BLaER1 treated with 17β-estradiol and CSF1 and Interleukin-3, amounts not matched to agents 10 nM and 100 nM (cell line): ENCODE results near the gene NPY.
A peak's percentile ranks its signal among the peaks of the same experiment; 100 is the strongest.
"Not testable (repeated sequence)": the region's sequence is repeated elsewhere in the genome, so short reads cannot be mapped to it uniquely, and the experiment has no call there.

Experiments
- H3K27ac ChIP-seq, 11 experiments: shearing (Covaris generic); formaldehyde crosslinking; 2 replicates each; pipeline ENCODE4 v1.8.1; 2022
- H3K27me3 ChIP-seq, 11 experiments: shearing (Covaris generic); formaldehyde crosslinking; 2 replicates each; pipeline ENCODE4 v1.8.1; 2022
- H3K36me3 ChIP-seq, 11 experiments: shearing (Covaris generic); formaldehyde crosslinking; 2 replicates each; pipeline ENCODE4 v1.8.1; 2022
- H3K4me1 ChIP-seq, 10 experiments: shearing (Covaris generic); formaldehyde crosslinking; 2 replicates each; pipeline ENCODE4 v1.8.1; 2022
- H3K4me2 ChIP-seq, 11 experiments: shearing (Covaris generic); formaldehyde crosslinking; 2 replicates each; pipeline ENCODE4 v1.8.1; 2022
- H3K4me3 ChIP-seq, 10 experiments: shearing (Covaris generic); formaldehyde crosslinking; 2 replicates each; pipeline ENCODE4 v1.8.1; 2022
- H3K9ac ChIP-seq, 11 experiments: shearing (Covaris generic); formaldehyde crosslinking; 2 replicates each; pipeline ENCODE4 v1.8.1; 2022
- H3K9me3 ChIP-seq, 11 experiments: shearing (Covaris generic); formaldehyde crosslinking; replicated peaks in 1 of 11; 2 replicates each; pipeline ENCODE4 v1.8.1; 2022
- H4K20me1 ChIP-seq, 11 experiments: shearing (Covaris generic); formaldehyde crosslinking; 2 replicates each; pipeline ENCODE4 v1.8.1; 2022
- Cebpa-rat ChIP-seq, 11 experiments: shearing (Covaris generic); IDR thresholded peaks; 2 replicates each; pipeline ENCODE4 v1.8.1; 2022

NPY gene

DNA sequence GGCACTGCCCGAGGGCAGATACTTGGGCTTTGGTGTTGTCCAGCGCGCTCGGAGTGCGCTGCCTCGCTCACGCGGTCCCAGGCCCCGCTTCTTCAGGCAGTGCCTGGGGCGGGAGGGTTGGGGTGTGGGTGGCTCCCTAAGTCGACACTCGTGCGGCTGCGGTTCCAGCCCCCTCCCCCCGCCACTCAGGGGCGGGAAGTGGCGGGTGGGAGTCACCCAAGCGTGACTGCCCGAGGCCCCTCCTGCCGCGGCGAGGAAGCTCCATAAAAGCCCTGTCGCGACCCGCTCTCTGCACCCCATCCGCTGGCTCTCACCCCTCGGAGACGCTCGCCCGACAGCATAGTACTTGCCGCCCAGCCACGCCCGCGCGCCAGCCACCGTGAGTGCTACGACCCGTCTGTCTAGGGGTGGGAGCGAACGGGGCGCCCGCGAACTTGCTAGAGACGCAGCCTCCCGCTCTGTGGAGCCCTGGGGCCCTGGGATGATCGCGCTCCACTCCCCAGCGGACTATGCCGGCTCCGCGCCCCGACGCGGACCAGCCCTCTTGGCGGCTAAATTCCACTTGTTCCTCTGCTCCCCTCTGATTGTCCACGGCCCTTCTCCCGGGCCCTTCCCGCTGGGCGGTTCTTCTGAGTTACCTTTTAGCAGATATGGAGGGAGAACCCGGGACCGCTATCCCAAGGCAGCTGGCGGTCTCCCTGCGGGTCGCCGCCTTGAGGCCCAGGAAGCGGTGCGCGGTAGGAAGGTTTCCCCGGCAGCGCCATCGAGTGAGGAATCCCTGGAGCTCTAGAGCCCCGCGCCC is at the start of gene NPY:
Gene NPY, plus strand, starts transcription at position 294 of the 802 bp plus-strand sequence. CDS start 1,051 bp downstream, outside the sequence.
- Histone ChIP-seq H3K4me1 (peaks cover 14 to 52% (median 36%) of the 10 kb centered on the region in 10 experiments; a peak in 19 of 20 replicates), H4K20me1 (peaks cover 0 to 28% (median 11%) of the 10 kb centered on the region in 11 experiments; a peak in 7 of 22 replicates), H3K27ac (peak within 1 kb of the TSS in 10 of 11 experiments; percentile 6 to 97 (median 86); a peak in 19 of 22 replicates), H3K9ac (peak within 1 kb of the TSS in 10 of 11 experiments; percentile 65 to 95 (median 83); a peak in 21 of 22 replicates), H3K9me3 (peaks cover under 1 to 14% (median 7%) of the 10 kb centered on the region in 11 experiments; a peak in 18 of 22 replicates), H3K27me3 (peaks cover 20 to 63% (median 26%) of the 10 kb centered on the region in 11 experiments), H3K4me3 (peak within 1 kb of the TSS; percentile 53 to 78 (median 69)), H3K36me3 (0 out of 22 replicates have a peak, but pooled peaks cover 0 to 8% (median 0%) of the 10 kb centered on the region in 11 experiments), H3K4me2 (peak within 1 kb of the TSS; percentile 88 to 97 (median 95))
- TF ChIP-seq Cebpa-rat (IDR thresholded peaks at IDR 0.05) = no peak

GRCh38 chr7:24239260-24239659 is 44.7 kb upstream of the NPY start:
- Histone ChIP-seq H3K4me3 (no peak overlapping the region), H3K9ac (no peak overlapping the region), H3K4me1 (peaks cover 0 to 7% (median 0%) of the 10 kb centered on the region in 10 experiments; a peak in 2 of 20 replicates), H3K27ac (no peak overlapping the region), H4K20me1 (no peaks in the 10 kb centered on the region), H3K36me3 (no peaks in the 10 kb centered on the region), H3K4me2 (no peak overlapping the region), H3K9me3 (peaks cover 0 to 5% (median 0%) of the 10 kb centered on the region in 11 experiments; a peak in 1 of 22 replicates), H3K27me3 (no peaks in the 10 kb centered on the region)
- no peak for TF ChIP-seq Cebpa-rat (IDR thresholded peaks at IDR 0.05)

DNA sequence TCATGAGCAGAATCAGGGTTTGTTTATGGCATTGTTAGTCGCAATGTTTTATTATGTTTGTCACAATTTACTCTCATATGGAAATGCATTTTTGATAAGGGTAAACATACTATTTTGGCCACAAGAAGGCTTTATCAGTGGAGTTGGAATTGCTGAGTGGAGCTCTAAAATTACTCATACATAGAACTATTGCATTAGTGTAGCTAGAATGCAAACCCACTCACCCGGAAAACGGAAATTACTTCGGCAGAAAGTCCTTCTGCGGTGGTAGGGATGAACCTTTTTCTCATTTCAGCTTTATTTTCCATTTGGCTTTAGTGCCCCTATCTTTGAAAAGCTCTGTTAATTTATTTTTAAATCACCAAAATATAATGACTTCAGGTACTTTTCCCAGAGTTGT is 42.8 kb upstream of the NPY start:
- no peaks in the 10 kb centered on the region for H3K36me3 ChIP-seq
- no peaks in the 10 kb centered on the region for H4K20me1 ChIP-seq
- TF ChIP-seq Cebpa-rat (IDR thresholded peaks at IDR 0.05) = no peak
- no peak overlapping the region for H3K27ac ChIP-seq
- H3K9me3 ChIP-seq = peaks cover 0 to 5% (median 0%) of the 10 kb centered on the region in 11 experiments; a peak in 1 of 22 replicates
- no peaks in the 10 kb centered on the region for H3K27me3 ChIP-seq
- H3K4me3 ChIP-seq = no peak overlapping the region
- H3K4me1 ChIP-seq = no peaks in the 10 kb centered on the region
- H3K4me2 ChIP-seq = no peak overlapping the region
- H3K9ac ChIP-seq = no peak overlapping the region

DNA sequence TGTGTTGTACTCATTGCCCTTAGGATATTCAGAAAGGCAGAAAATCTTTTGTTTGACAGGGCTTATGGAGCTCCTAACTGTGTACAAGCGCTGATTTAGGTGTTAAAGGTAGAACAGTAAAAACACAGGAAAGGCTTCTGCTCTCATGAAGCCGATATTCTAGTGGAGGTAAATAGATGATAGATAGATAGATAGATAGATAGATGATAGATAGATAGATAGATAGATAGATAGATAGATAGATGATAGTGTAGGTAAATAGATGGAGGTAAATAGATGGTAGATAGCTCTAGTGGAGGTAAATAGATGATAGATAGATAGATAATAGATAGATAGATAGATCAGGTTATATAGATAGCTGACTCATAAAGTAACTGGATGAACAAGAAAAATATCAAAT is 39.4 kb upstream of the NPY start:
- TF ChIP-seq Cebpa-rat (IDR thresholded peaks at IDR 0.05) = no peak

GRCh38 chr7:24245362-24245761 is 38.6 kb upstream of the NPY start:
- Histone ChIP-seq H4K20me1 (no peaks in the 10 kb centered on the region), H3K9ac (no peak overlapping the region), H3K27ac (no peak overlapping the region), H3K4me1 (no peaks in the 10 kb centered on the region), H3K9me3 (peaks cover 6 to 22% (median 15%) of the 10 kb centered on the region in 11 experiments), H3K36me3 (no peaks in the 10 kb centered on the region), H3K4me2 (no peak overlapping the region), H3K27me3 (no peaks in the 10 kb centered on the region), H3K4me3 (no peak overlapping the region)
- TF ChIP-seq Cebpa-rat (IDR thresholded peaks at IDR 0.05) = no peak

More for the DNA sequence above, 39.4 kb upstream of the NPY start:
- Histone ChIP-seq H4K20me1 (no peaks in the 10 kb centered on the region), H3K4me3 (no peak overlapping the region), H3K36me3 (no peaks in the 10 kb centered on the region), H3K27me3 (no peaks in the 10 kb centered on the region), H3K4me1 (no peaks in the 10 kb centered on the region), H3K9me3 (peaks cover 0 to 14% (median 10%) of the 10 kb centered on the region in 11 experiments; a peak in 13 of 22 replicates), H3K9ac (no peak overlapping the region), H3K4me2 (no peak overlapping the region), H3K27ac (no peak overlapping the region)

GRCh38 chr7:24249266-24249665 is 34.7 kb upstream of the NPY start:
- no peak for TF ChIP-seq Cebpa-rat (IDR thresholded peaks at IDR 0.05)
- peaks cover 26 to 60% (median 48%) of the 10 kb centered on the region in 11 experiments for H3K9me3 ChIP-seq
- H3K27ac ChIP-seq = no peak overlapping the region
- no peak overlapping the region for H3K4me3 ChIP-seq
- H4K20me1 ChIP-seq = no peaks in the 10 kb centered on the region
- H3K36me3 ChIP-seq = 0 out of 22 replicates have a peak, but pooled peaks cover 0 to 4% (median 0%) of the 10 kb centered on the region in 11 experiments
- no peak overlapping the region for H3K9ac ChIP-seq
- no peak overlapping the region for H3K4me2 ChIP-seq
- no peaks in the 10 kb centered on the region for H3K27me3 ChIP-seq
- H3K4me1 ChIP-seq = peaks cover 6 to 16% (median 10%) of the 10 kb centered on the region in 10 experiments; a peak in 19 of 20 replicates

- Histone ChIP-seq H3K4me2 (no peak overlapping the region), H3K36me3 (0 out of 22 replicates have a peak, but pooled peaks cover 0 to 4% (median 0%) of the 10 kb centered on the region in 11 experiments), H3K4me1 (peaks cover 26 to 39% (median 31%) of the 10 kb centered on the region in 10 experiments), H4K20me1 (no peaks in the 10 kb centered on the region), H3K27ac (no peak overlapping the region), H3K9ac (no peak overlapping the region), H3K4me3 (0 out of 20 replicates have a peak overlapping the region, but pooled peaks of 1 of the 10 experiments have one; percentile 14), H3K27me3 (no peaks in the 10 kb centered on the region), H3K9me3 (peaks cover 26 to 60% (median 48%) of the 10 kb centered on the region in 11 experiments)
- TF ChIP-seq Cebpa-rat (IDR thresholded peaks at IDR 0.05) = no peak
These were observed 32.4 kb upstream of the NPY start for GRCh38 chr7:24251568-24251967.

DNA sequence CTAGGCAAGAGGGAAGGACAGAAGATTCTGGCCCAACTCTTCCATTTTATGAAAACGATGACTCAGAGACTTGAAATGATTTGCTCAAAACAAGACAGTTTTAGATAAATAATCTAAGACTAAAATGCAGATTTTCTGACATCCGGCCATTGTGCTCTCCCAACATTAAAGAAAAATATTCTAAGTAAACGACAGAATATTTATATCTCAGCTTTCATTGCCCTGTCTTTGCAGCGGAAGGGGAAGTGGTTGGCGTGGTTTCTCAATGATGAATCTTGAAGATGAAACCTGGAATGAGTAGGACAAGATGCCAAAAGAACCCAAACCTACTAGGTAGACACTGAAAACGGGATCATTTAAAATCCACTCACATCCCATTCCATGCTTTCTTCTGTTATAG is 28.9 kb upstream of the NPY start:
- no peaks in the 10 kb centered on the region for H3K27me3 ChIP-seq
- peaks cover 21 to 41% (median 31%) of the 10 kb centered on the region in 11 experiments for H3K9me3 ChIP-seq

DNA sequence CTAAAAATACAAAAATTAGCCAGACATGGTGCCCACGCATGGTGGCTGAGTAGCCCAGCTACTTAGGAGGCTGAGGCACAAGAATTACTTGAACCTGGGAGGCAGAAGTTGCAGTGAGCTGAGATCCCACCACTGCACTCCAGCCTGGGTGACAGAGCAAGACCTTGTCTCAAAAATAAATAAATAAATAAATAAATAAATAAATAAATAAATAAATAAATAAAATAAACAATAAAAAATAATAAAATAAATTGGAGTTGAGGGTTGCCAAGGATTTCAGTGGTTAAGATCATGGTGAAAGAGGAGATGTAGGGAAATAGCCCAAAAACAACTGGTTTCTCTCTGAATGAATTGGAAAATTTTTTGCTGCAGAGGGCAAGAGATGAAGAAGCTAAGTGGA is 25.7 kb upstream of the NPY start:
- H3K4me3 ChIP-seq, H3K9me3 ChIP-seq, H3K27ac ChIP-seq: not testable (repeated sequence)

More for the DNA sequence above, 28.9 kb upstream of the NPY start:
- peaks cover 26 to 40% (median 31%) of the 10 kb centered on the region in 10 experiments for H3K4me1 ChIP-seq
- peak overlapping the region in 5 of 10 experiments; percentile 1 to 16 (median 3); a peak in 5 of 20 replicates for H3K4me3 ChIP-seq
- H3K27ac ChIP-seq = peak overlapping the region in 10 of 11 experiments; percentile 17 to 80 (median 77); a peak in 19 of 22 replicates
- peak in 2 of 11 experiments; percentile 16 to 34; a peak in 1 of 22 replicates for TF ChIP-seq Cebpa-rat (IDR thresholded peaks at IDR 0.05)
- H3K9ac ChIP-seq = peak overlapping the region in 9 of 11 experiments; percentile 36 to 62 (median 50); a peak in 16 of 22 replicates
- 0 out of 22 replicates have a peak, but pooled peaks cover 0 to 4% (median 0%) of the 10 kb centered on the region in 11 experiments for H3K36me3 ChIP-seq
- peak overlapping the region; percentile 62 to 83 (median 78) for H3K4me2 ChIP-seq
- no peaks in the 10 kb centered on the region for H4K20me1 ChIP-seq

More for the DNA sequence above, 25.7 kb upstream of the NPY start:
- peaks cover 26 to 33% (median 28%) of the 10 kb centered on the region in 10 experiments for H3K4me1 ChIP-seq
- H3K9ac ChIP-seq, H4K20me1 ChIP-seq, H3K4me2 ChIP-seq, H3K36me3 ChIP-seq, H3K27me3 ChIP-seq: not testable (repeated sequence)
